HUES6 (cell line): ENCODE results near the gene ADAMTS4.

Experiments used
- H3K27ac ChIP-seq: 2 replicates; pipeline ENCODE4 v1.7.0; 2013; ENCODE audit warnings: low read depth, mild to moderate bottlenecking, low read length, inconsistent platforms
- H3K27me3 ChIP-seq: 2 replicates; pipeline ENCODE4 v1.6.1; 2013; ENCODE audit warnings: low read length; ENCODE audit not compliant: control insufficient read depth, insufficient read depth
- H3K36me3 ChIP-seq: 2 replicates; pipeline ENCODE4 v1.6.1; 2013; ENCODE audit warnings: low read length; ENCODE audit not compliant: control insufficient read depth, insufficient read depth
- H3K4me1 ChIP-seq: 2 replicates; pipeline ENCODE4 v1.6.1; 2013; ENCODE audit warnings: low read length; ENCODE audit not compliant: control insufficient read depth, insufficient read depth
- H3K4me3 ChIP-seq: 2 replicates; pipeline ENCODE4 v1.5.1; 2013; ENCODE audit warnings: low read depth, low read length
- H3K9ac ChIP-seq: one replicate; pipeline ENCODE4 v1.6.1; 2013; ENCODE audit warnings: mild to moderate bottlenecking, low read length
- H3K9me3 ChIP-seq: 2 replicates; pipeline ENCODE4 v1.6.1; 2013; ENCODE audit warnings: low read depth, low read length; ENCODE audit not compliant: control insufficient read depth, insufficient read depth

ADAMTS4 gene

GRCh38 chr1:161198897-161199431 lies at the start of gene ADAMTS4:
Gene ADAMTS4, minus strand, starts transcription at chr1:161199054. Its CDS starts 427 bp downstream, at chr1:161198627.
- Histone ChIP-seq H3K27me3 (no peaks in the 10 kb centered on the region), H3K4me1 (peaks cover 56% of the 10 kb centered on the region), H3K27ac (peak within 1 kb of the TSS; percentile 96)

GRCh38 chr1:161244888-161245287 lies 46.0 kb upstream of the ADAMTS4 start:
- H3K27me3 ChIP-seq = no peaks in the 10 kb centered on the region
- peaks cover 2% of the 10 kb centered on the region; the same call in 1 of the 2 replicates for H3K9me3 ChIP-seq
- H3K36me3 ChIP-seq = no peaks in the 10 kb centered on the region
- no peak overlapping the region for H3K27ac ChIP-seq
- no peaks in the 10 kb centered on the region for H3K4me1 ChIP-seq
- no peak overlapping the region for H3K4me3 ChIP-seq
- H3K9ac ChIP-seq = no peak overlapping the region

More at GRCh38 chr1:161198897-161199431, at the start of gene ADAMTS4:
- peak within 1 kb of the TSS; percentile 47 for H3K9ac ChIP-seq
- H3K9me3 ChIP-seq = no peaks in the 10 kb centered on the region
- H3K36me3 ChIP-seq = peaks cover 17% of the 10 kb centered on the region
- peak within 1 kb of the TSS; percentile 54 for H3K4me3 ChIP-seq

GRCh38 chr1:161242313-161242712 lies 43.5 kb upstream of the ADAMTS4 start:
- Histone ChIP-seq H3K27me3 (no peaks in the 10 kb centered on the region), H3K4me3 (no peak overlapping the region), H3K9ac (no peak overlapping the region), H3K4me1 (no peaks in the 10 kb centered on the region), H3K9me3 (no peaks in the 10 kb centered on the region), H3K36me3 (no peaks in the 10 kb centered on the region), H3K27ac (no peak overlapping the region)

- Histone ChIP-seq H3K4me1 (no peaks in the 10 kb centered on the region), H3K9me3 (no peaks in the 10 kb centered on the region), H3K4me3 (no peak overlapping the region), H3K36me3 (no peaks in the 10 kb centered on the region), H3K9ac (no peak overlapping the region), H3K27me3 (no peaks in the 10 kb centered on the region), H3K27ac (no peak overlapping the region)
Observed at GRCh38 chr1:161241682-161242081, 42.8 kb upstream of the ADAMTS4 start.

DNA sequence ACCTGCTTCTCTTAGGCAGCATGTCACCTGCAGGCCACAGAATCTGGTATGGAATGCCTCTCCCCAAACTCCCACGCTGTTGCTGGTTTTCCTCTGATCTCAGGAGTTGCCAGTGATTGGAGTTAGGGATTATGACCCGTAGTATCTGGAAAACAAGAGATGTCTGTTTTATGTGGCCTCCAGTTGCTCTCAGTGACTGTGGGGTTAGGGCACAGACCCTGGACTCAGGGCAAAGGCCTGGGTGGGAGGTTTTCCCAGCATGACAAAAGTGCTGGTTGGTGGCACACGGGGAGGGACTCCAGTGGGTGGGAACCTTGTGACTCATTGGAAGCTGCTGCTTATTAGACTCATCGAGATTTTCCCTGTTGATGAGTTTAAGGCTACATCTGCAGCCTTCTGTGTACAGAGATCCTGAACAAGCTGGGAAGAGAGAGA lies 39.2 kb upstream of the ADAMTS4 start, which contains the start of gene NR1I3:
NR1I3 (minus strand) TSS at position 165 of the 435 bp plus-strand sequence. CDS start 1,638 bp downstream, outside the sequence.
- Histone ChIP-seq H3K4me3 (no peak within 1 kb of the TSS), H3K27me3 (no peaks in the 10 kb centered on the region), H3K27ac (no peak within 1 kb of the TSS), H3K9me3 (no peaks in the 10 kb centered on the region), H3K9ac (no peak within 1 kb of the TSS), H3K36me3 (no peaks in the 10 kb centered on the region), H3K4me1 (no peaks in the 10 kb centered on the region)

DNA sequence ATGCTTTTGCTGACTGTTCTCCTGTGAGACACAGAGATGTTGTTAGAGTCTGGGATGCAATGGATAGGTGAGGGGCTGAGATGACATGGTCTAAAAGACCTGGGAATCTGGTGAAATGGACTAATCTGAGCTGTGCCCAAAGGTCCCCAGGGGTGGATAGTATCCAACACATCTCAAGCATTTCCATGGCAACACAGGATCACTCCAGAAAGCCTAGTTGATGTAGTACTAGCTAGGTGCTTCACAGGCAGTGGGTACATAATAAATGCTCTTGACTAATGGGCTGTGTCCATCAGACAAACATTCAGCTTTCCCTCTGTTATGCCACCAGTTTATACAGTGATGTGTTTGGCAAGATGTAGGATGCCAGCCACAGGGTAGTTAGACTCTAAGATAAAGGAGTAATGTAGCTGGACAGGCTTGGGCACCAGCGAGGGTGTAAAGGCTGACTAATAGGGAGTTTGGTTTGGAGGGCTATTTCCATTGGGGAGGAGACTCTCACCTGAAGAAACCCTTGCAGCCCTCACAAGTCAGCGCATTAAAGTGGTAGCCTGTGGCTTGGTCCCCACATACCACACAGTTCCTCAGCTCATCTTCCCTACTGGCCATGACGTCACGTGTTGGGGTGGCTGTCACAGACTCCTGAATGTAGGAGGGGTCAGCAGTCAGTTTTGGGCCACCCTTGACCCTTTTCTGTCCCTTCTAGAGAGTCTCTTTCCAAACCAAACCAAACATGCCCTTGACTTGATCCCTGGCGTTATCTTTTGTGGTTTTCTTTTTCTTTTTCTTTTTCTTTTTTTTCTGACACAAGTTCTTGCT lies 37.3 kb upstream of the ADAMTS4 start:
- H3K4me1 ChIP-seq = no peaks in the 10 kb centered on the region
- H3K27me3 ChIP-seq = no peaks in the 10 kb centered on the region
- H3K9ac ChIP-seq = no peak overlapping the region
- no peak overlapping the region for H3K4me3 ChIP-seq
- H3K27ac ChIP-seq = no peak overlapping the region
- no peaks in the 10 kb centered on the region for H3K9me3 ChIP-seq
- no peaks in the 10 kb centered on the region for H3K36me3 ChIP-seq

- no peaks in the 10 kb centered on the region for H3K9me3 ChIP-seq
- H3K36me3 ChIP-seq = peaks cover 25% of the 10 kb centered on the region
- no peaks in the 10 kb centered on the region for H3K27me3 ChIP-seq
- H3K4me1 ChIP-seq = no peaks in the 10 kb centered on the region
- H3K9ac ChIP-seq = no peak overlapping the region
- no peak overlapping the region for H3K27ac ChIP-seq
- no peak overlapping the region for H3K4me3 ChIP-seq
Observed at GRCh38 chr1:161233102-161233501, 34.2 kb upstream of the ADAMTS4 start.

DNA sequence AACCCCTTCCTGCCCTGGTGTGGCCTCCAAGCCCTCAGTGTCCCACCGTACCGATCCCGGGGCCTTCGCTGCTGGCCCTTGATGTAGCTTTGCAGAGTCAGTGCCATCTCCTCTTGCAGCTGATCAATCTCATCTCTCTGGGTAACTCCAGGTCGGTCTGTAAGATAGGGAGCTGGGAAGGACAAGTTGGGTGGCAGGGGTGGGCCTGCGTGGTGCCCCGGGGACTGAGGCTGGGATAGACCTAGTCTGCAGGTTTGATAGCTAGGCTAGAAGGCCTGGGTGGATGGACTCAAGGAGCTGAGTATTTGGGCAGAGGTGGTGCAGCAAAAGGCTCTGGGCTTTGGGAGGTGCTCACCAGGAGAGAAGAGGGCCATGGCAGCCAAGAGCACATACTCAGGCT lies 31.9 kb upstream of the ADAMTS4 start:
- Histone ChIP-seq H3K36me3 (peaks cover 25% of the 10 kb centered on the region), H3K9ac (no peak overlapping the region), H3K27me3 (no peaks in the 10 kb centered on the region), H3K9me3 (no peaks in the 10 kb centered on the region), H3K27ac (no peak overlapping the region), H3K4me3 (no peak overlapping the region), H3K4me1 (peaks cover 16% of the 10 kb centered on the region)

GRCh38 chr1:161229896-161230295 lies 31.0 kb upstream of the ADAMTS4 start:
- Histone ChIP-seq H3K36me3 (peaks cover 25% of the 10 kb centered on the region), H3K4me1 (peaks cover 22% of the 10 kb centered on the region), H3K9ac (no peak overlapping the region), H3K27me3 (no peaks in the 10 kb centered on the region), H3K4me3 (no peak overlapping the region), H3K27ac (no peak overlapping the region), H3K9me3 (no peaks in the 10 kb centered on the region)

GRCh38 chr1:161228032-161228431 lies 29.2 kb upstream of the ADAMTS4 start:
- H3K27ac ChIP-seq = no peak overlapping the region

GRCh38 chr1:161227196-161227871 lies 28.5 kb upstream of the ADAMTS4 start:
- peak overlapping the region; percentile 54 for H3K9ac ChIP-seq

More at GRCh38 chr1:161228032-161228431, 29.2 kb upstream of the ADAMTS4 start:
- H3K27me3 ChIP-seq = no peaks in the 10 kb centered on the region
- no peak overlapping the region for H3K4me3 ChIP-seq
- H3K9ac ChIP-seq = no peak overlapping the region
- peaks cover 25% of the 10 kb centered on the region for H3K36me3 ChIP-seq
- H3K9me3 ChIP-seq = no peaks in the 10 kb centered on the region
- peaks cover 26% of the 10 kb centered on the region for H3K4me1 ChIP-seq

More at GRCh38 chr1:161227196-161227871, 28.5 kb upstream of the ADAMTS4 start:
- H3K36me3 ChIP-seq = peaks cover 25% of the 10 kb centered on the region
- H3K4me1 ChIP-seq = peaks cover 26% of the 10 kb centered on the region
- H3K4me3 ChIP-seq = peak overlapping the region; percentile 96
- H3K27ac ChIP-seq = no peak overlapping the region
- H3K27me3 ChIP-seq = no peaks in the 10 kb centered on the region
- no peaks in the 10 kb centered on the region for H3K9me3 ChIP-seq
